A673 (cell line): ENCODE data around the gene CSNK1G2. TPM values are rescaled to one million over a fixed set of nuclear protein-coding genes. Genes with fewer than 3 reads are reported as not detected.

Experiments
- BruUV-seq: library from RNA; stranded (reverse); fragments of 400-500 nt; replicated peaks from 2 replicates; lab custom pipeline; 2021; lab: Mats Ljungman, UMichigan
- CTCF ChIA-PET: fragments of 300-600 bp; sonication (Branson Sonifier 250); formaldehyde crosslinking; loops from one replicate; lab custom pipeline; 2022; ENCODE audit warnings: antibody characterized with exemption; lab: Charles Lee
- POLR2A ChIA-PET: fragments of 300-600 bp; sonication (Branson Sonifier 250); formaldehyde crosslinking; loops from one replicate; lab custom pipeline; 2022; ENCODE audit warnings: antibody characterized with exemption; ENCODE audit not compliant: low non-redundant PET; lab: Charles Lee
- DNase-seq: peaks from one replicate; pipeline ENCODE4 v3.0.0-alpha.2; 2015; ENCODE audit warnings: low spot score
- H3K27ac ChIP-seq: fragments of 200-600 bp; sonication (generic); 2 replicates; pipeline ENCODE4 v1.5.1; 2016; ENCODE audit warnings: mixed run types, low read depth, mild to moderate bottlenecking, mixed read lengths, antibody characterized with exemption, low read length; ENCODE audit not compliant: poor library complexity, severe bottlenecking
- H3K27me3 ChIP-seq: fragments of 200-600 bp; sonication (generic); replicated peaks from 2 replicates; pipeline ENCODE4 v1.6.1; 2017; ENCODE audit warnings: mixed run types, low read depth, mild to moderate bottlenecking, mixed read lengths, antibody characterized with exemption, low read length; ENCODE audit not compliant: insufficient read depth, poor library complexity
- H3K36me3 ChIP-seq: fragments of 200-600 bp; sonication (generic); 2 replicates; pipeline ENCODE4 v1.6.1; 2016; ENCODE audit warnings: mixed run types, mild to moderate bottlenecking, mixed read lengths, antibody characterized with exemption, low read length; ENCODE audit not compliant: insufficient read depth, poor library complexity, severe bottlenecking
- H3K4me1 ChIP-seq: fragments of 200-600 bp; sonication (generic); 2 replicates; pipeline ENCODE4 v1.6.1; 2017; ENCODE audit warnings: mixed run types, mild to moderate bottlenecking, mixed read lengths, antibody characterized with exemption, low read length; ENCODE audit not compliant: insufficient read depth, poor library complexity, severe bottlenecking
- H3K4me3 ChIP-seq: fragments of 200-600 bp; sonication (generic); 2 replicates; pipeline ENCODE4 v1.5.1; 2016; ENCODE audit warnings: low read depth, mixed run types, mild to moderate bottlenecking, mixed read lengths, low read length; ENCODE audit not compliant: poor library complexity, severe bottlenecking
- H3K9me3 ChIP-seq: fragments of 200-600 bp; sonication (generic); 2 replicates; pipeline ENCODE4 v1.6.1; 2016; ENCODE audit warnings: mixed run types, low read depth, mild to moderate bottlenecking, mixed read lengths, antibody characterized with exemption, low read length; ENCODE audit not compliant: poor library complexity, severe bottlenecking
- EZH2 ChIP-seq: fragments of 200-600 bp; sonication (generic); IDR thresholded peaks from 2 replicates; pipeline ENCODE4 v1.6.1; 2017; ENCODE audit warnings: borderline replicate concordance, low read depth, mild to moderate bottlenecking, mixed read lengths, antibody characterized with exemption, low read length; ENCODE audit not compliant: poor library complexity, severe bottlenecking
- intact Hi-C: fragments of 100-400 bp; cut with micrococcal nuclease; formaldehyde crosslinking; loops from one replicate; pipeline ENCODE4 v1.10.0; 2022; ENCODE audit not compliant: unreplicated experiment
- total RNA-seq: library from RNA; stranded (reverse); gene quantifications from 2 replicates; pipeline ENCODE4 v1.2.3, GENCODE V29; 2021
- TF ChIP-seq, protein P1 (sequence below): fragments of 300-800, 200-600 bp; sonication (generic); conservative IDR thresholded peaks from 2 replicates; pipeline ENCODE4 v1.5.1; 2017; ENCODE audit warnings: low read depth, mild to moderate bottlenecking, antibody characterized with exemption, low read length, moderate library complexity, mixed read lengths

The CSNK1G2 gene
- total RNA-seq, 1 experiment from 2014 or later, result 108 TPM

DNA sequence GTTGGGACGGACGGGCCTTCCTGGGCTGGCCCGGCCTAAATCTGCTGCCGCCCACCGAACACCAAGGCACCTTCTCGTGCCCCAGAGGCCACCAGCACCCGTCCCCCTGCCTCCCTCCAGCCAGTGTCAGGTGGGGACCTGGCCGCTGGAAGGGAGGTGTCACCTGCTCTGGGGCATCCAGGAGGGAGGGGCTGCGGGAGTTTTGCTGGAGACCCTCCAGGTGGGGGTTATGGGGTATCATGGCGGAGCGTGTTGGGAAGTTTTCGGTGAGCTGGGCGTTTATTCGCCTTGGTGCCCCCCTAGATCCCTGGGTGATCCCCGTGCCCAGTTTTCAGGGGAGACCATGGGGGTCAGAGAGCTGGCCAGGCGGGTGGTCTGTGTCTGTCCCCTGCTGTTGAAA lies 9.7 kb downstream of the CSNK1G2 start:
- no peak overlapping the region for H3K27ac ChIP-seq
- peaks cover 8% of the 10 kb centered on the region for H3K36me3 ChIP-seq
- intact Hi-C loops, result no loop called here
- TF ChIP-seq, protein P1, sequence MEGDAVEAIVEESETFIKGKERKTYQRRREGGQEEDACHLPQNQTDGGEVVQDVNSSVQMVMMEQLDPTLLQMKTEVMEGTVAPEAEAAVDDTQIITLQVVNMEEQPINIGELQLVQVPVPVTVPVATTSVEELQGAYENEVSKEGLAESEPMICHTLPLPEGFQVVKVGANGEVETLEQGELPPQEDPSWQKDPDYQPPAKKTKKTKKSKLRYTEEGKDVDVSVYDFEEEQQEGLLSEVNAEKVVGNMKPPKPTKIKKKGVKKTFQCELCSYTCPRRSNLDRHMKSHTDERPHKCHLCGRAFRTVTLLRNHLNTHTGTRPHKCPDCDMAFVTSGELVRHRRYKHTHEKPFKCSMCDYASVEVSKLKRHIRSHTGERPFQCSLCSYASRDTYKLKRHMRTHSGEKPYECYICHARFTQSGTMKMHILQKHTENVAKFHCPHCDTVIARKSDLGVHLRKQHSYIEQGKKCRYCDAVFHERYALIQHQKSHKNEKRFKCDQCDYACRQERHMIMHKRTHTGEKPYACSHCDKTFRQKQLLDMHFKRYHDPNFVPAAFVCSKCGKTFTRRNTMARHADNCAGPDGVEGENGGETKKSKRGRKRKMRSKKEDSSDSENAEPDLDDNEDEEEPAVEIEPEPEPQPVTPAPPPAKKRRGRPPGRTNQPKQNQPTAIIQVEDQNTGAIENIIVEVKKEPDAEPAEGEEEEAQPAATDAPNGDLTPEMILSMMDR, result no peak
- TF ChIP-seq EZH2, result no peak
- DNase-seq, result no peak
- no peaks in the 10 kb centered on the region for H3K4me1 ChIP-seq
- H3K9me3 ChIP-seq, result no peaks in the 10 kb centered on the region
- BruUV-seq, result no TSS peak
- ChIA-PET POLR2A (no interaction called here), CTCF (no interaction called here)
- no peak overlapping the region for H3K4me3 ChIP-seq
- no peaks in the 10 kb centered on the region for H3K27me3 ChIP-seq

- no peak for DNase-seq
- no peak overlapping the region for H3K4me3 ChIP-seq
- no peaks in the 10 kb centered on the region for H3K4me1 ChIP-seq
- no TSS peak for BruUV-seq
- no peaks in the 10 kb centered on the region for H3K9me3 ChIP-seq
- H3K36me3 ChIP-seq, result peaks cover 3% of the 10 kb centered on the region
- H3K27ac ChIP-seq, result no peak overlapping the region
- CTCF ChIA-PET, result no interaction called here
- H3K27me3 ChIP-seq, result no peaks in the 10 kb centered on the region
- intact Hi-C loops, result no loop called here
- no peak for TF ChIP-seq EZH2
- TF ChIP-seq, protein P1, result no peak
- POLR2A ChIA-PET, result no interaction called here
These were observed 11.7 kb downstream of the CSNK1G2 start for GRCh38 chr19:1952635-1953034.

DNA sequence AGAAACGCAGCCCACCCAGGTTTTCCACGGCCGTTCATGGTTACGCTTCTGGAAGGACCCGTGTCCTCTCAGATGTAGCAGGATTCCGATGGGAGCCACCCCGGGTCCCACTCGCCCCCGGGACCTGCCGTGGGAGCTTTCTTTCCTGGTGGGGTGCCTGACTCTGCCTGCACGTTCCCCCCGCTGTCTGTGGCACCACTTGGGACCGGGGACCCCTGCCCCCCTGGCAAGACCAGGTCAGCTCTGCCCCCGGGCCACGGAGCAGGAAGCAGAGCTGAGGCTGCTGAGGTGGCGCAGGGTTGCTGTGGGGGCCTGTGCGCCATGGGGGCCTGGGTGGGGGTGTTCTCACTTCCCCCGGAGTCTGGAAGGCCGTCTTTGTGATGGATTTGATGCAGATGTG lies 12.1 kb downstream of the CSNK1G2 start:
- Histone ChIP-seq H3K36me3 (peaks cover 3% of the 10 kb centered on the region), H3K27me3 (no peaks in the 10 kb centered on the region), H3K27ac (no peak overlapping the region), H3K4me3 (no peak overlapping the region), H3K9me3 (no peaks in the 10 kb centered on the region), H3K4me1 (no peaks in the 10 kb centered on the region)
- no peak for DNase-seq
- ChIA-PET CTCF (no interaction called here), POLR2A (no interaction called here)
- BruUV-seq, result no TSS peak
- intact Hi-C loops, result no loop called here
- TF ChIP-seq EZH2, result no peak
- TF ChIP-seq, protein P1, result no peak
